Astrocyte of the spinal cord (primary cell): ENCODE results near the gene E2F2.

Experiments used
- DNase-seq: peaks from one replicate; pipeline ENCODE4 v3.0.0; 2011; ENCODE audit warnings: low read depth, low spot score
- H3K4me3 ChIP-seq: 2 replicates; pipeline ENCODE4 v1.5.1; 2011; ENCODE audit warnings: low read depth, mild to moderate bottlenecking, low read length, moderate library complexity
- in situ Hi-C: cut with HindIII; loops from 2 replicates; pipeline ENCODE4 v1.10.0; 2017; ENCODE audit warnings: low sequenced_read_pairs
- TF ChIP-seq, protein P1 (sequence below): IDR thresholded peaks from 2 replicates; pipeline ENCODE4 v1.5.1; 2012; ENCODE audit warnings: low read depth, mild to moderate bottlenecking, low read length, inconsistent platforms

E2F2 gene

DNA sequence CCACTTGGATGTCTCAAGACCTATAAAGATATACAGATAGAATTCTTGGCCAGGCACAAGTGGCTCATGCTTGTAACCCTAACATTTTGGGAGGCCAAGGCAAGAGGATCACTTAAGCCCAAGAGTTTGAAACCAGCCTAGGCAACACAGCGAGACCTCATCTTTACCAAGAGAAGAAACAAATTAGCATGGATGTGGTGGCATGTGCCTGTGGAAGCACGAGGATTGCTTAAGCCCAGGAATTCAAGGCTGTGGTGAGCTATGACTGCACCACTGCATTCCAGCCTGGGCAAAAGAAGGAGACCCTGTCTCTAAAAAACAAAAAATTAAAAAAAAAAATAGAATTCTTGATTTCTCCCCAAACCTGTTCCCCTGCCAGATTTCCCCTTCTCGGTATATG lies 55.4 kb downstream of the E2F2 start:
- TF ChIP-seq, protein P1, sequence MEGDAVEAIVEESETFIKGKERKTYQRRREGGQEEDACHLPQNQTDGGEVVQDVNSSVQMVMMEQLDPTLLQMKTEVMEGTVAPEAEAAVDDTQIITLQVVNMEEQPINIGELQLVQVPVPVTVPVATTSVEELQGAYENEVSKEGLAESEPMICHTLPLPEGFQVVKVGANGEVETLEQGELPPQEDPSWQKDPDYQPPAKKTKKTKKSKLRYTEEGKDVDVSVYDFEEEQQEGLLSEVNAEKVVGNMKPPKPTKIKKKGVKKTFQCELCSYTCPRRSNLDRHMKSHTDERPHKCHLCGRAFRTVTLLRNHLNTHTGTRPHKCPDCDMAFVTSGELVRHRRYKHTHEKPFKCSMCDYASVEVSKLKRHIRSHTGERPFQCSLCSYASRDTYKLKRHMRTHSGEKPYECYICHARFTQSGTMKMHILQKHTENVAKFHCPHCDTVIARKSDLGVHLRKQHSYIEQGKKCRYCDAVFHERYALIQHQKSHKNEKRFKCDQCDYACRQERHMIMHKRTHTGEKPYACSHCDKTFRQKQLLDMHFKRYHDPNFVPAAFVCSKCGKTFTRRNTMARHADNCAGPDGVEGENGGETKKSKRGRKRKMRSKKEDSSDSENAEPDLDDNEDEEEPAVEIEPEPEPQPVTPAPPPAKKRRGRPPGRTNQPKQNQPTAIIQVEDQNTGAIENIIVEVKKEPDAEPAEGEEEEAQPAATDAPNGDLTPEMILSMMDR = no peak
- no peak for DNase-seq
- in situ Hi-C loops = no loop called here
- no peak overlapping the region for H3K4me3 ChIP-seq

DNA sequence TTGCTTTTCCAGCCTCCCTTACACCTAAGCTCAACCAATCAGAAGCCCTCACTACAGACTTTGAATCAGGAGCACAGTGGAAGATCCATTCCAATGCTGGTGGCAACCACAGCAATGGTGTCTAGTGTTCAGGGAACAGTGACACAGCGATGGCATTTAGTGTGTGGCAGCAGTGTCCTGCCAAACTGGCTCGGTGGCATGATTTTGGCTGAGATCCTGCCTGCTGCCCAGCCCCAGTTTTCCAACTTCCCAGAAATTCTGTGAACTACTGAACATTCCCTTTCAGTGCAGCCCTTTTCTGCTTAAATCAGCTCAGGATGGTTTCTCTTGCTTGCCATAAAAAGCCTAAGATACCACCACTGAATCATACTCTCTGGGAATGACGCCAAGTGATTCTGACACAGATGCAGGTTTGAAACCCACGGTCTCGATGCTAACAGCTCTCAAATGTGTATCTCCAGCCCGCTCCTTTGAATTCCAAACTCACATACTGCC lies 55.9 kb downstream of the E2F2 start:
- peak; percentile 92 for DNase-seq
- TF ChIP-seq, protein P1 = no peak
- H3K4me3 ChIP-seq = no peak overlapping the region
- in situ Hi-C loops = no loop called here

DNA sequence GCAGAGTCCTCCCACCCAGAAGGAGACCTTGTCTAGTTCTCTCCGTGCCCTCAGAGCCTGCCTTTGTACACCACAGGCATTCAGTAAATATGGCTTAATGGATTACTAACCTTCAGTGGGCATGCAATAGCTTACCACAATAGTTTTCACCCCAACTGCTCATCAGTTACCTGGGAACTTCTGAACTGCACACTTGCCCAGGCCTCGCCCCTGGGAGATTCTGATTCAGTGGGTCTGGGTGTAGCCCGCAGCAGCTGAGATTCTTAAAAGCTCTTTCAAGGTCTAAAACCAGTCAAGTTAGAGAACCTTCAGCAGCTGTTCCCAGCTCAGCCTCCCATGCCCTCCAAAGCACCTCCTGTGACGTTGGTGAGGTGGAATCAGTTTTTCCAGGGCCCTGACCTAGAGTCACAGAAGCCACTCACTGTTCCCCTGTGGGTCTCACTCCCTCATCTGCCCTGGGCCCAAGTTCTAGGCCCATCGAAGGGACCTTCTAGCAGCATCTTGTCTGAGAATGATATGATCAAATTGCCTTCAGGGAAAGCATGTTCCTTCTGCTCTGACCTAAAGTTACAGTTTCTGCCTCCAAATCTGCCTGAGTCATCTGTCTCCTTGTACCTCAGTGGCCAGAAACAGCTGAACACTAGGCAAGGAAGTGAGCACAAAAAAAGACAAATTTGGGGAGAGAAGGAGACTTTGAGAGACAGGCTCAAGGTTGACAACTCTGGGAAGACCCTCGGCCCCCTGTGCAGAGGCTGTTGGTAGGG lies 57.8 kb downstream of the E2F2 start:
- peak; percentile 32 for DNase-seq
- in situ Hi-C loops = no loop called here
- TF ChIP-seq, protein P1 = no peak
- H3K4me3 ChIP-seq = no peak overlapping the region

DNA sequence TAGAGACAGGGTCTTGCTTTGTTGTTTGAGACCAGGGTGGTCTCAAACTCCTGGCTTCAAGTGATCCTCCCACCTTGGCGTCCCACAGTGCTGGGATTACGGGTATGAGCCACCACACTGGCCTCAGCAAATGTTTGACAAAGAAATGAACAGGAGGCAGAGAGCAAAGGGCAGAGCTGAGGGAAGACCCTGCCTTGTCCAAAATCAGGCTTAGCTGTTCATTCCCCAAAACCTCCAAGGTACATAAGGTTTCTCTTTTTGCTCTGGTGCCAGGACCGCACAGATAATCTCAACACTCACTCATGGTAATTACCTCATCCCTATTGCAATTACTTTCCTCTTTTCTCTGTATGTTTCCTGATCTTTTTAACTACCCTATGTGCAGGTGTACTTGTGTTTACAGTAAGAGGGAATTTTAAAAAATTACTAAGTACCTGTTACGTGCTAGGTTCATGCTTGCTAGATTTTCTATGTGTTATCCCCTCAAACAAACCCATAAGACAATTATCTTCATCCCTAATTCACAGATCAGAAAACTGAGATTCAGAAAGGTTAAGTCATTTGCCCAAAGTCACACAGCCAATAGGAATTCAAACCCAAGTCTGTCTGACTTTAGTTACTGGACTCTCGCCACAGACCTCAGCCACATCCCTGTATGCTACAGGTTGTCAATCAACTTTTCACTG lies 58.5 kb downstream of the E2F2 start:
- in situ Hi-C loops = no loop called here
- TF ChIP-seq, protein P1 = no peak
- no peak overlapping the region for H3K4me3 ChIP-seq
- DNase-seq = no peak

DNA sequence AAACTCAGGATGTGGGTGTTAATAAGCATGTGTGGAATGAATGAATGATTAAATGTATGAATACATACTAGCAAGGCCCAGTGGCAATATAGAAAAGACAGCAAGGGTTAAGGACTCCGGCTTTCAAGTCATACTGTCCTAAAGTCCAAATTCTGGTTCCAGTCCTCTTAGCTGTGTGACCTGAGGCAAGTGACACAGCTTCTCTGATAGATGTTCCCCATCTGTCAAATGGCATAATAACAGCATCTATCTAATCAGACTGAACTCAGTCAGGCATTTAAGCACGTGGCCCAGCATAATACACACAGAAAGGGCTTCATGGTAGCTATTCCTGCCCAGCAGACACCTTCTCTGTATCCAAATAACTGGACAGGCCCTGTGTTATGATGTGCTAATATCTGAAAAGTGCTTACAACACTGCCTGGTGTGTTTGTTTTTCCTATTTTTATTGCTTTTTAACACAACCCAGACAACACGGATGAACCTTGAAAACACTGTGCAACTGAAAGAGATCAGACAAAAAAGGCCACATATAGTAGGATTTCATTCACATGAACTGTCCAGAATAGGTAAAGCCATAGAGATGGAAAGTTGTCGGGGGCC lies 59.5 kb downstream of the E2F2 start:
- H3K4me3 ChIP-seq = no peak overlapping the region
- TF ChIP-seq, protein P1 = no peak
- DNase-seq = no peak
- in situ Hi-C loops = no loop called here

DNA sequence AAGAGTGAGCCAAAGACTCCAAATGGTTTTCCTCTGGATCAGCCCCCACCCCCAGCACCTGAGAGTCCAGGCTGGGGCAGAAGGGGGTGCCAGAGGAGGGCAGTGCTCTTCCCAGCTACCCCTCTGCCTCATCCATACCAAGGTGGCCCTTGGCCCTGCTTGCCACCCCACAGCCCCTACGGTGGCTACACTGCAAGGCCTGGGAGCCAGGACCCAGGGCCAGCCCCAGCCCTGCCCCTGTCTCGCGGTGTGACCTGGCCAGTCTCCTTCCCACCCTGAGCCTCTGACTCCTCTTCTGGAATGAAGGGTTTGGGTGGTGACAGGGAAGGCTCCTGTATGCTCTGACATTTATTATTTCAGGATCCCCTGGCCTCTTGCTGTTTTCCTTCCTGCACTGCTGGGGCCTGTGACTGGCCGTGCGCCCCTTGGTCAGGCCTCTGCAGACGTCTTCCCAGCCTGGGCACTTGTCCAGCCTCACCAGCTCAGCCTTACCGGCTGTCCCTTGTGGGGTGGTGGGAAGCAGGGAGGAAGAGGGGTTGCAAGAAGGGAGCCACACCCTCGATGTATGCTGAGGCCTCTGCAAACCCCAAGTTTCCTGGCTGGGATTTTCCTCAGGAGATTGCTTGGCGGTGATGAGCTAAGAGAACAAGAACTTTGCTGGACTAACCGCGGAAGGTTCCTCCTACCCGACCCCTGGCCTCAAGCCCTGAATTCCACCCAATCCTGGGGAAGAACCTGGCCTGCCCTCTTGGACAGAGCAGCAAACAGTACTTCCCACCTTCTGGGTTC lies 60.6 kb downstream of the E2F2 start:
- TF ChIP-seq, protein P1 = no peak
- DNase-seq = peak; percentile 66
- in situ Hi-C loops = no loop called here
- H3K4me3 ChIP-seq = no peak overlapping the region
